Peyer's patch (tissue), 4 donors: Measurements from ENCODE around the gene FILIP1.

Experiments
- CTCF ChIP-seq, 6 experiments: fragments of 450-650 bp in 4 of 6; fragments of 200-600 bp in 2 of 6; sonication (generic) in 1 of 6; IDR thresholded peaks; one replicate each; pipeline ENCODE4 v1.5.1; 2017 to 2019; ENCODE audit warnings: antibody characterized with exemption in 6 of 6, mild to moderate bottlenecking in 3 of 6, moderate library complexity in 1 of 6
- POLR2A ChIP-seq, 2 donors: fragments of 450-650 bp; IDR thresholded peaks; one replicate each; pipeline ENCODE4 v1.5.1; 2017; ENCODE audit warnings: antibody characterized with exemption in 2 of 2, mild to moderate bottlenecking in 2 of 2, moderate library complexity in 2 of 2

GRCh38 chr6:75467284-75467683 is 26.3 kb downstream of the FILIP1 start:
- no peak for TF ChIP-seq CTCF (IDR thresholded peaks at IDR 0.05)
- TF ChIP-seq POLR2A (IDR thresholded peaks at IDR 0.05): no peak
